SK-N-SH treated with all-trans-retinoic acid at 6 μM for 48 hours (cell line): ENCODE measurements around the gene AQP3.
"Not testable (repeated sequence)": the region's sequence is repeated elsewhere in the genome, so short reads cannot be mapped to it uniquely, and the experiment has no call there.

Source experiments
- ATAC-seq: fragments of 200-7000 bp; cut with Tn5 transposase; 3 replicates; pipeline ENCODE4 v1.9.1; 2020; ENCODE audit warnings: mild to moderate bottlenecking, moderate library complexity
- BACH2 ChIP-seq: fragments of 250-450 bp; sonication (Bioruptor Pico); IDR thresholded peaks from 2 replicates; pipeline ENCODE4 v1.9.0; 2021; ENCODE audit warnings: mild to moderate bottlenecking, borderline replicate concordance
- CREB5 ChIP-seq: fragments of 250-450 bp; sonication (Bioruptor Pico); IDR thresholded peaks from 2 replicates; pipeline ENCODE4 v1.5.1; 2020; ENCODE audit warnings: low read depth, mild to moderate bottlenecking, moderate library complexity
- CSDC2 ChIP-seq: fragments of 250-450 bp; sonication (Bioruptor Pico); IDR thresholded peaks from 2 replicates; pipeline ENCODE4 v1.5.0; 2020; ENCODE audit warnings: mild to moderate bottlenecking, moderate library complexity
- CSRNP3 ChIP-seq: fragments of 250-450 bp; sonication (Bioruptor Pico); IDR thresholded peaks from 2 replicates; pipeline ENCODE4 v1.5.1; 2021; ENCODE audit warnings: mild to moderate bottlenecking, moderate library complexity
- GLIS3 ChIP-seq: fragments of 250-450 bp; sonication (Bioruptor Pico); IDR thresholded peaks from 2 replicates; pipeline ENCODE4 v1.5.0; 2020; ENCODE audit warnings: mild to moderate bottlenecking, moderate library complexity
- ISL1 ChIP-seq: fragments of 250-450 bp; sonication (Bioruptor Pico); IDR thresholded peaks from 2 replicates; pipeline ENCODE4 v2.1.2; 2022; ENCODE audit warnings: mild to moderate bottlenecking, moderate library complexity
- OSR1 ChIP-seq: fragments of 250-450 bp; sonication (Bioruptor Pico); IDR thresholded peaks from 2 replicates; pipeline ENCODE4 v1.8.0; 2022; ENCODE audit warnings: moderate library complexity, mild to moderate bottlenecking, inconsistent platforms
- PATZ1 ChIP-seq: fragments of 250-450 bp; sonication (Bioruptor Pico); IDR thresholded peaks from 2 replicates; pipeline ENCODE4 v1.8.0; 2020; ENCODE audit warnings: mild to moderate bottlenecking, moderate library complexity, borderline replicate concordance
- POU6F1 ChIP-seq: fragments of 250-450 bp; sonication (Bioruptor Pico); IDR thresholded peaks from 2 replicates; pipeline ENCODE4 v1.8.0; 2021; ENCODE audit warnings: low read depth, mild to moderate bottlenecking, moderate library complexity, borderline replicate concordance
- SNAI2 ChIP-seq: fragments of 250-450 bp; sonication (Bioruptor Pico); IDR thresholded peaks from 2 replicates; pipeline ENCODE4 v1.5.0; 2020; ENCODE audit warnings: mild to moderate bottlenecking, moderate library complexity
- TCF4 ChIP-seq: fragments of 250-450 bp; sonication (Bioruptor Pico); IDR thresholded peaks from 2 replicates; pipeline ENCODE4 v1.8.0; 2021; ENCODE audit warnings: mild to moderate bottlenecking, moderate library complexity, borderline replicate concordance
- TOX ChIP-seq: fragments of 250-450 bp; sonication (Bioruptor Pico); IDR thresholded peaks from 2 replicates; pipeline ENCODE4 v1.8.0; 2021; ENCODE audit warnings: mild to moderate bottlenecking, moderate library complexity, borderline replicate concordance
- ZFP3 ChIP-seq: fragments of 250-450 bp; sonication (Bioruptor Pico); IDR thresholded peaks from 2 replicates; pipeline ENCODE4 v1.5.0; 2020; ENCODE audit warnings: mild to moderate bottlenecking, moderate library complexity
- ZFP30 ChIP-seq: fragments of 450-650 bp; formaldehyde crosslinking; IDR thresholded peaks from 2 replicates; pipeline ENCODE4 v1.5.0; 2022; ENCODE audit warnings: mild to moderate bottlenecking, moderate library complexity
- ZNF565 ChIP-seq: fragments of 450-650 bp; formaldehyde crosslinking; conservative IDR thresholded peaks from 2 replicates; pipeline ENCODE4 v1.5.0; 2020; ENCODE audit warnings: low read depth, mild to moderate bottlenecking, moderate library complexity
- ZNF70 ChIP-seq: fragments of 450-650 bp; formaldehyde crosslinking; IDR thresholded peaks from 2 replicates; pipeline ENCODE4 v1.5.0; 2020; ENCODE audit warnings: mild to moderate bottlenecking, moderate library complexity

Gene AQP3

GRCh38 chr9:33404788-33405362, 42.5 kb downstream of the AQP3 start:
- no peak for TF ChIP-seq CREB5
- no peak for TF ChIP-seq TOX
- TF ChIP-seq ZNF70 (CRISPR knock-in tag), result no peak
- TF ChIP-seq PATZ1, result no peak
- TF ChIP-seq GLIS3 (CRISPR knock-in tag), result no peak
- no peak for TF ChIP-seq BACH2 (CRISPR knock-in tag)
- TF ChIP-seq ZFP30, result no peak
- no peak; the same call in 1 of the 3 replicates for ATAC-seq

GRCh38 chr9:33403941-33404787, 43.2 kb downstream of the AQP3 start:
- no peak for TF ChIP-seq CREB5
- no peak for TF ChIP-seq TOX
- ATAC-seq, result no peak

- ATAC-seq, result not testable (repeated sequence)
Measured at GRCh38 chr9:33402371-33402770, 45.0 kb downstream of the AQP3 start, which contains the start of gene AQP7. AQP7 (minus strand) TSS chr9:33402568; CDS start chr9:33401262, 1,306 bp downstream.

- ATAC-seq, result not testable (repeated sequence)
Measured at GRCh38 chr9:33401809-33402208, 45.6 kb downstream of the AQP3 start.

- ATAC-seq, result not testable (repeated sequence)
Measured at GRCh38 chr9:33399047-33399446, 48.3 kb downstream of the AQP3 start.

GRCh38 chr9:33397801-33398200, 49.6 kb downstream of the AQP3 start:
- ATAC-seq, result not testable (repeated sequence)

GRCh38 chr9:33395159-33395879, 52.1 kb downstream of the AQP3 start:
- ATAC-seq, result not testable (repeated sequence)

GRCh38 chr9:33393986-33394385, 53.4 kb downstream of the AQP3 start:
- ATAC-seq, result not testable (repeated sequence)

- ATAC-seq, result no peak
- no peak for TF ChIP-seq ZFP3 (CRISPR knock-in tag)
- TF ChIP-seq GLIS3 (CRISPR knock-in tag), result no peak
- no peak for TF ChIP-seq POU6F1
- no peak for TF ChIP-seq CSDC2 (CRISPR knock-in tag)
- no peak for TF ChIP-seq ISL1 (CRISPR knock-in tag)
- no peak for TF ChIP-seq CSRNP3
- TF ChIP-seq TCF4 (CRISPR knock-in tag), result no peak
- no peak for TF ChIP-seq ZNF565
- no peak for TF ChIP-seq OSR1 (CRISPR knock-in tag)
- TF ChIP-seq PATZ1, result no peak
- no peak for TF ChIP-seq ZNF70 (CRISPR knock-in tag)
- no peak for TF ChIP-seq ZFP30
- no peak for TF ChIP-seq SNAI2
Measured at GRCh38 chr9:33393581-33393980, 53.8 kb downstream of the AQP3 start.
